ENCODE data around the gene AKR1C8.
"Not testable (repeated sequence)": the region's sequence is repeated elsewhere in the genome, so short reads cannot be mapped to it uniquely, and the experiment has no call there.

The AKR1C8 gene

DNA sequence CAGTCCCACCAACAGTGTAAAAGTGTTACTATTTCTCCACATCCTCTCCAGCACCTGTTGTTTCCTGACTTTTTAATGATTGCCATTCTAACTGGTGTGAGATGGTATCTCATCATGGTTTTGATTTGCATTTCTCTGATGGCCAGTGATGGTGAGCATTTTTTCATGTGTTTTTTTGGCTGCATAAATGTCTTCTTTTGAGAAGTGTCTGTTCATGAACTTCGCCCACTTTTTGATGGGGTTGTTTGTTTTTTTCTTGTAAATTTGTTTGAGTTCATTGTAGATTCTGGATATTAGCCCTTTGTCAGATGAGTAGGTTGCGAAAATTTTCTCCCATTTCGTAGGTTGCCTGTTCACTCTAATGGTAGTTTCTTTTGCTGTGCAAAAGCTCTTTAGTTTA, 9.4 kb downstream of the AKR1C8 start:
- not testable (repeated sequence) for H3K27ac ChIP-seq (ENCODE audit: low read depth, low read length); H3K9ac ChIP-seq (ENCODE audit: low read depth in 1 of 2, low read length in 2 of 2); H3K9me3 ChIP-seq (ENCODE audit: control insufficient read depth in 1 of 2, low read length in 2 of 2); H3K27me3 ChIP-seq (ENCODE audit: control insufficient read depth in 1 of 2, insufficient read depth in 2 of 2, low read length in 2 of 2); H3K4me3 ChIP-seq (ENCODE audit: low read depth in 1 of 2, low read length in 2 of 2); H3K36me3 ChIP-seq (ENCODE audit: control insufficient read depth in 1 of 2, insufficient read depth in 2 of 2, low read length in 2 of 2); H3K4me1 ChIP-seq (ENCODE audit: control insufficient read depth in 1 of 2, insufficient read depth in 2 of 2, low read length in 2 of 2)

- Histone ChIP-seq H3K9ac (ENCODE audit: low read depth in 1 of 2, low read length in 2 of 2) (no peak overlapping the region), H3K27ac (ENCODE audit: low read depth, low read length) (no peak overlapping the region), H3K36me3 (ENCODE audit: control insufficient read depth in 1 of 2, insufficient read depth in 2 of 2, low read length in 2 of 2) (no peaks in the 10 kb centered on the region), H3K4me1 (ENCODE audit: control insufficient read depth in 1 of 2, insufficient read depth in 2 of 2, low read length in 2 of 2) (peaks cover 13% of the 10 kb centered on the region in 2 donors), H3K9me3 (ENCODE audit: control insufficient read depth in 1 of 2, low read length in 2 of 2) (peaks cover 9 to 20% of the 10 kb centered on the region in 2 donors), H3K27me3 (ENCODE audit: control insufficient read depth in 1 of 2, insufficient read depth in 2 of 2, low read length in 2 of 2) (no peaks in the 10 kb centered on the region), H3K4me3 (ENCODE audit: low read depth in 1 of 2, low read length in 2 of 2) (peak overlapping the region in 1 of 2 donors; percentile 41)
Observed at GRCh38 chr10:5168897-5169420, 16.0 kb downstream of the AKR1C8 start.

GRCh38 chr10:5165738-5166137, 19.2 kb downstream of the AKR1C8 start:
- Histone ChIP-seq H3K27ac (ENCODE audit: low read depth, low read length) (no peak overlapping the region), H3K36me3 (ENCODE audit: control insufficient read depth in 1 of 2, insufficient read depth in 2 of 2, low read length in 2 of 2) (no peaks in the 10 kb centered on the region), H3K4me1 (ENCODE audit: control insufficient read depth in 1 of 2, insufficient read depth in 2 of 2, low read length in 2 of 2) (peaks cover 12 to 13% of the 10 kb centered on the region in 2 donors), H3K9me3 (ENCODE audit: control insufficient read depth in 1 of 2, low read length in 2 of 2) (peaks cover 17 to 45% of the 10 kb centered on the region in 2 donors), H3K4me3 (ENCODE audit: low read depth in 1 of 2, low read length in 2 of 2) (no peak overlapping the region), H3K9ac (ENCODE audit: low read depth in 1 of 2, low read length in 2 of 2) (no peak overlapping the region), H3K27me3 (ENCODE audit: control insufficient read depth in 1 of 2, insufficient read depth in 2 of 2, low read length in 2 of 2) (no peaks in the 10 kb centered on the region)

GRCh38 chr10:5163487-5163886, 21.5 kb downstream of the AKR1C8 start:
- Histone ChIP-seq H3K9ac (ENCODE audit: low read depth in 1 of 2, low read length in 2 of 2) (no peak overlapping the region), H3K27me3 (ENCODE audit: control insufficient read depth in 1 of 2, insufficient read depth in 2 of 2, low read length in 2 of 2) (no peaks in the 10 kb centered on the region), H3K4me1 (ENCODE audit: control insufficient read depth in 1 of 2, insufficient read depth in 2 of 2, low read length in 2 of 2) (no peaks in the 10 kb centered on the region), H3K9me3 (ENCODE audit: control insufficient read depth in 1 of 2, low read length in 2 of 2) (peaks cover 20 to 45% of the 10 kb centered on the region in 2 donors), H3K27ac (ENCODE audit: low read depth, low read length) (no peak overlapping the region), H3K36me3 (ENCODE audit: control insufficient read depth in 1 of 2, insufficient read depth in 2 of 2, low read length in 2 of 2) (no peaks in the 10 kb centered on the region), H3K4me3 (ENCODE audit: low read depth in 1 of 2, low read length in 2 of 2) (no peak overlapping the region)

DNA sequence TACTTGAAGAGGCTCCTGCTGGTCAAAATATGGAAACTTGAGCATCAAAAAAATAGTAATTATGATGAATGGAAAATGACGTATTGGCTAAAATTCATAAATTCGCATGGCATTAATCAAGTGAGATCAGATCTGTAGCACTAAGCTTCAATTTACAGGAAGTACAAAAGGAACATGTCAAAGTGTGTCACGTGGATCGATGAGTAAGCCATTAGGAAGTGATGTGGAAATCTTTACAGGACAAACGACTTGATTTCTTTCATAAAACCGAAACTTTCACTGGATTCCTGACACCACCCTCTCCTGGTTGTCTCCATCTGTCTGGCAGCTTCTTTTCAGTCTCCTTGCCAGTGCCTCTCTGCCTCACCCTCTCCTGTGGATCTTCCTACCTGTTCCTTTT, 25.8 kb downstream of the AKR1C8 start:
- no peaks in the 10 kb centered on the region for H3K27me3 ChIP-seq (ENCODE audit: control insufficient read depth in 1 of 2, insufficient read depth in 2 of 2, low read length in 2 of 2)

GRCh38 chr10:5157501-5157900, 27.4 kb downstream of the AKR1C8 start:
- Histone ChIP-seq H3K9me3 (ENCODE audit: control insufficient read depth in 1 of 2, low read length in 2 of 2) (peaks cover 8 to 12% of the 10 kb centered on the region in 2 donors), H3K36me3 (ENCODE audit: control insufficient read depth in 1 of 2, insufficient read depth in 2 of 2, low read length in 2 of 2) (no peaks in the 10 kb centered on the region), H3K9ac (ENCODE audit: low read depth in 1 of 2, low read length in 2 of 2) (no peak overlapping the region), H3K4me1 (ENCODE audit: control insufficient read depth in 1 of 2, insufficient read depth in 2 of 2, low read length in 2 of 2) (no peaks in the 10 kb centered on the region), H3K27me3 (ENCODE audit: control insufficient read depth in 1 of 2, insufficient read depth in 2 of 2, low read length in 2 of 2) (no peaks in the 10 kb centered on the region), H3K4me3 (ENCODE audit: low read depth in 1 of 2, low read length in 2 of 2) (no peak overlapping the region), H3K27ac (ENCODE audit: low read depth, low read length) (no peak overlapping the region)

More for the DNA sequence above, 25.8 kb downstream of the AKR1C8 start:
- Histone ChIP-seq H3K9me3 (ENCODE audit: control insufficient read depth in 1 of 2, low read length in 2 of 2) (peaks cover 11 to 26% of the 10 kb centered on the region in 2 donors), H3K4me3 (ENCODE audit: low read depth in 1 of 2, low read length in 2 of 2) (no peak overlapping the region), H3K4me1 (ENCODE audit: control insufficient read depth in 1 of 2, insufficient read depth in 2 of 2, low read length in 2 of 2) (no peaks in the 10 kb centered on the region), H3K9ac (ENCODE audit: low read depth in 1 of 2, low read length in 2 of 2) (no peak overlapping the region), H3K36me3 (ENCODE audit: control insufficient read depth in 1 of 2, insufficient read depth in 2 of 2, low read length in 2 of 2) (no peaks in the 10 kb centered on the region), H3K27ac (ENCODE audit: low read depth, low read length) (no peak overlapping the region)

GRCh38 chr10:5155951-5156350, 29.0 kb downstream of the AKR1C8 start:
- H3K27me3 ChIP-seq (ENCODE audit: control insufficient read depth in 1 of 2, insufficient read depth in 2 of 2, low read length in 2 of 2), result no peaks in the 10 kb centered on the region
- peaks cover 0 to 8% of the 10 kb centered on the region in 2 donors for H3K9me3 ChIP-seq (ENCODE audit: control insufficient read depth in 1 of 2, low read length in 2 of 2)
- H3K9ac ChIP-seq (ENCODE audit: low read depth in 1 of 2, low read length in 2 of 2), result no peak overlapping the region
- no peak overlapping the region for H3K4me3 ChIP-seq (ENCODE audit: low read depth in 1 of 2, low read length in 2 of 2)
- no peaks in the 10 kb centered on the region for H3K36me3 ChIP-seq (ENCODE audit: control insufficient read depth in 1 of 2, insufficient read depth in 2 of 2, low read length in 2 of 2)
- H3K4me1 ChIP-seq (ENCODE audit: control insufficient read depth in 1 of 2, insufficient read depth in 2 of 2, low read length in 2 of 2), result no peaks in the 10 kb centered on the region
- H3K27ac ChIP-seq (ENCODE audit: low read depth, low read length), result no peak overlapping the region

DNA sequence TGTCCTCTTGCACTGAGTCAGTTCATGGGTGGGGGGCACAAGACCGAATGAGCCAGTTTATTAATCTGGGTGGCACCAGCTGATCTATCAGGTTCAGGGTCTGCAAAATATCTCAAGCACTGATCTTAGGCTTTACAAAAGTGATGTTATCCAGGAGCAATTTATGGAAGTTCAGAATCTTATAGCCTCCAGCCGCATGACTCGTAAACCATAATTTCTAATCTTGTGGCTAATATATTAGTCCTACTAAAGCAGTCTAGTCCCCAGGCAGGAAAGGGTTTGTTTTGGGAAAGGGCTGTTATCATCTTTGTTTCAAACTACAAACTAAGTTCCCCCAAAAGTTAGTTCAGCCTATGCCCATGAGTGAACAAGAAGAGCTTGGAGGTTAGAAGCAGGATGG, 33.9 kb downstream of the AKR1C8 start:
- Histone ChIP-seq H3K36me3 (ENCODE audit: control insufficient read depth in 1 of 2, insufficient read depth in 2 of 2, low read length in 2 of 2) (no peaks in the 10 kb centered on the region), H3K4me1 (ENCODE audit: control insufficient read depth in 1 of 2, insufficient read depth in 2 of 2, low read length in 2 of 2) (peaks cover 15 to 27% of the 10 kb centered on the region in 2 donors), H3K27ac (ENCODE audit: low read depth, low read length) (no peak overlapping the region), H3K27me3 (ENCODE audit: control insufficient read depth in 1 of 2, insufficient read depth in 2 of 2, low read length in 2 of 2) (no peaks in the 10 kb centered on the region), H3K4me3 (ENCODE audit: low read depth in 1 of 2, low read length in 2 of 2) (no peak overlapping the region), H3K9me3 (ENCODE audit: control insufficient read depth in 1 of 2, low read length in 2 of 2) (peaks cover 5 to 10% of the 10 kb centered on the region in 2 donors), H3K9ac (ENCODE audit: low read depth in 1 of 2, low read length in 2 of 2) (no peak overlapping the region)

GRCh38 chr10:5148678-5149032, 36.3 kb downstream of the AKR1C8 start:
- Histone ChIP-seq H3K27me3 (ENCODE audit: control insufficient read depth in 1 of 2, insufficient read depth in 2 of 2, low read length in 2 of 2) (no peaks in the 10 kb centered on the region), H3K4me1 (ENCODE audit: control insufficient read depth in 1 of 2, insufficient read depth in 2 of 2, low read length in 2 of 2) (peaks cover 15 to 27% of the 10 kb centered on the region in 2 donors), H3K9ac (ENCODE audit: low read depth in 1 of 2, low read length in 2 of 2) (no peak overlapping the region), H3K9me3 (ENCODE audit: control insufficient read depth in 1 of 2, low read length in 2 of 2) (peaks cover 5 to 10% of the 10 kb centered on the region in 2 donors), H3K4me3 (ENCODE audit: low read depth in 1 of 2, low read length in 2 of 2) (no peak overlapping the region), H3K36me3 (ENCODE audit: control insufficient read depth in 1 of 2, insufficient read depth in 2 of 2, low read length in 2 of 2) (no peaks in the 10 kb centered on the region), H3K27ac (ENCODE audit: low read depth, low read length) (no peak overlapping the region)

- Histone ChIP-seq H3K9me3 (ENCODE audit: control insufficient read depth in 1 of 2, low read length in 2 of 2) (peaks cover 5 to 10% of the 10 kb centered on the region in 2 donors), H3K36me3 (ENCODE audit: control insufficient read depth in 1 of 2, insufficient read depth in 2 of 2, low read length in 2 of 2) (no peaks in the 10 kb centered on the region), H3K27ac (ENCODE audit: low read depth, low read length) (peak overlapping the region; percentile 55), H3K27me3 (ENCODE audit: control insufficient read depth in 1 of 2, insufficient read depth in 2 of 2, low read length in 2 of 2) (no peaks in the 10 kb centered on the region), H3K9ac (ENCODE audit: low read depth in 1 of 2, low read length in 2 of 2) (peak overlapping the region in 1 of 2 donors; percentile 24), H3K4me1 (ENCODE audit: control insufficient read depth in 1 of 2, insufficient read depth in 2 of 2, low read length in 2 of 2) (peaks cover 15 to 30% of the 10 kb centered on the region in 2 donors), H3K4me3 (ENCODE audit: low read depth in 1 of 2, low read length in 2 of 2) (peak overlapping the region; percentile 12 to 59)
Observed at GRCh38 chr10:5147981-5148677, 36.8 kb downstream of the AKR1C8 start.

Data from duodenal mucosa (tissue), 2 donors.